HG03354 (cell line): Measurements from ENCODE around the gene KCTD12.
A peak's percentile ranks its signal among the peaks of the same experiment; 100 is the strongest.
"Not testable (repeated sequence)": the region's sequence is repeated elsewhere in the genome, so short reads cannot be mapped to it uniquely, and the experiment has no call there.

ENCODE experiments used
- ATAC-seq: cut with Tn5 transposase; IDR thresholded peaks from one replicate; pipeline ENCODE4 v1.9.1; 2021; ENCODE audit warnings: mild to moderate bottlenecking; ENCODE audit not compliant: unreplicated experiment, poor library complexity, severe bottlenecking

The KCTD12 gene

GRCh38 chr13:76886292-76887075 lies at the start of gene KCTD12:
KCTD12 (minus strand) TSS chr13:76886405; CDS start chr13:76886148, 257 bp downstream.
- peak; percentile 69 for ATAC-seq

DNA sequence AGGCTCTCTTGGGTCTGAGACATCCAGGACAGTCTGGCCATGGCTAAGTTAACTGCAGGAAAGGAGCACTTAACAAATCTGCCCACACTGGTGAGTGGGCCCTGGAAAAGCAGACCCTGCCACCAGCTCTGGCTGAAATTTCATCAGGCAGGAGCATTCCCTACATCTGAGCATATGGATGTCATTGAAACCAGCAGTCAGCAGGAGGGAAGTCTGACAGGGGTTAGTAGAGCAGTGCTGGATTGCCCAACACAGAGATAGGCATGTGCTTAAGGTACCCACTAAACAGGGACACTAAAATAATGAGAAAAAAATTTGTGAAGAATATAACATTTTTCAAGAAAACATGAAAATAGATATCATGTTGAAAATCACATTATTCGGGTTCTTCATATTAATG lies 48.5 kb upstream of the KCTD12 start:
- ATAC-seq: no peak

- ATAC-seq: no peak
Measured at GRCh38 chr13:76932076-76932475, 45.9 kb upstream of the KCTD12 start.

- ATAC-seq: no peak
Measured at GRCh38 chr13:76929851-76930374, 43.7 kb upstream of the KCTD12 start.

GRCh38 chr13:76929320-76929719 lies 43.1 kb upstream of the KCTD12 start:
- ATAC-seq: no peak

- no peak for ATAC-seq
Measured at GRCh38 chr13:76928456-76928855, 42.3 kb upstream of the KCTD12 start.

DNA sequence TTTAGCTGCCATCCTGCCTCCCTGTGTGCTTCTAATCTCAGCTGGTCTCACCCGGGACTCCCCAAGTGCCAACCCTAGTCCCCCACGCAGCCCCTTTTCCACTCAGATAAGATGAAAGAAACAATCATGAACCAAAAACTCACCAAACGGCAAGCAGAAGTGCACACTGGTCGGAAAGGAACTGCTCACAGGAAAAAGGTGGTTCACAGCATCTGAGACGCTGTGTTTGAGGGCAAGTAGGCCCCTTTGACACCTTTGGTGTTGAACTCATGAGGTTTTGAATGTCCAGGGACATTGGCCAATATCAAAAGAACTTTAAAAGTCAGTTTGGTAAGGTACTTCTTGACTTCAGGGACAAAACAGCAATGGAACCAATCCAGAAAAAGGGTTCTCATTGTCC lies 41.8 kb upstream of the KCTD12 start:
- no peak for ATAC-seq

DNA sequence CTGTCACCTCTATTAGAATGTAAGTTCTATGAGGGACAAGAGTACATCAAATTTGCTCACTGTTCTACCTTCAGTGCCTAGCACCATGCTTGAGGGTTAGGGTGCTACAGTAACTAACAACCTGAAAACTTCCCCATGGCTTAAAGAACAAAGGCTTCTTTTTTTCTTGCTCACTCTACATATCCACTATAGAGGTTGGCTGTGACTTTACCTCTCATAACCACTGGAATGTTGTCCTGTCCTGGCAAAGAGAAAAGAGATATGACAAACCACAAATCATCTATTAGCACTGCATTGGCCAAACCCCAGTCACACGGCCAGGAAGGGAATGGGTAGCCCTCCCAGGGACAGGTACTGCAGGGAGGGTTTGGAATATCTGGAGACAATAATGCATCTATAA lies 38.9 kb upstream of the KCTD12 start:
- ATAC-seq: no peak

DNA sequence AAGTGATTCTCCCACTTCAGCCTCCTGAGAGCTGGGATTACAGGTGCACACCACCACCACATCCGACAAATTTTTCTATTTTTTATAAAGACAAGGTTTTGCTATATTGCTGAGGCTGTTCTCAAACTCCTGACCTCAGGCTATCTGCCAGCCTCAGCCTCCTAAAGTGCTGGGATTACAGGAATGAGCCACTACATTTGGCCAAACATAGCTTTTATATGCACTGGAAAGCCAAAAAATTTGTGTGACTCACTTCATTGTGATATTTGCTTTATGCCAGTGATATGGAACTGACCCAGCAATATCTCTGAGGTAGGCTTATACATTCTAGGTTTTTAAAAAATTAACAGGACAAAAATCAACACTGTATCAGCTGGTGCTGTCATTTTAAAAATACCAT lies 35.3 kb upstream of the KCTD12 start:
- ATAC-seq: no peak

DNA sequence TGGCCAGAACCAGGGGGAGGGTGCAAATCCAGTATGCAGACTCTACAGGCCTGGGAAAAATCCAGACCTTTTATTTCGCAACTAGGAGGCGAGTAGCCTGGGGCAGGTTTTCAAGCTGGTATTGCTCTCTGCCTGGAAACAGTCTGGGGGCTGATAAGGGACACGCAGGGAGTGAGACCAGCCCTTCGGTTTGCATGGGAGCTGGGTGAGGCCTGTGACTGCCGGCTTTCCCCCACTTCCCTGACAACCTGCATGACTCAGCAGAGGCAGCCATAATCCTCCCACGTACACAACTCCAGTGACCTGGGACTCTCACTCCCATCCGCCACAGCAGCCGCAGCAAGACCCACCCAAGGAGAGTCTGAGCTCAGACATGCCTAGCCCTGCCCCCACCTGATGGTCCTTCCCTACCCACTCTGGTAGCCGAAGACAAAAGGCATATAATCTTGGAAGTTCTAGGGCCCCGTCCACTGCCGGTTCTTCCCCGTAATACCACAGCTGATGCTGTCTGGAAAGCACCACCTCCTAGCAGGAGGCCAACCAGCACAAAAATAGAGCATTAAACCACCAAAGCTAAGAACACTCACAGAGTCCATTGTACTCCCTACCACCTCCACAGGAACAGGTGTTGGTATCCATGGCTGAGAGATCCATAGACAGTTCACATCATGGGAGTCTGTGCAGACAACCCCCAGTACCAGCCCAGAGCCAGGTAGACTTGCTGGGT lies 31.7 kb upstream of the KCTD12 start:
- not testable (repeated sequence) for ATAC-seq

GRCh38 chr13:76917095-76917494 lies 30.9 kb upstream of the KCTD12 start:
- no peak for ATAC-seq

GRCh38 chr13:76913898-76914297 lies 27.7 kb upstream of the KCTD12 start:
- no peak for ATAC-seq

DNA sequence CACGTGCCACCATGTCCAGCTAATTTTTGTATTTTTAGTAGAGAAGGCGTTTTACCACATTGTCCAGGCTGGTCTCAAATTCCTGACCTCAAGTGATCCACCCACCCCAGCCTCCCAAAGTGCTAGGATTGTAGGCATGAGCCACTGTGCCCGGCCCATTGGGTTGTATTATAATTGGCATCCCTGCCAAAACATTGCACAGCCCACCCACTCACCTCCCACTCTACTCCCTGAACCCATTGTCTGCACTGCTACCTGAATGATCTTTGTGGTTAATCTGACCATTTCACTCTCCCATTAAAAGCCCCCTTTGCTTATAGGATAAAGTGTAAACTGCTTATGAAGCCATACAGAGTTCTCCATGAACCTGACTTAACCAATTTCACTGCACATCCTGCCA lies 26.3 kb upstream of the KCTD12 start:
- no peak for ATAC-seq

DNA sequence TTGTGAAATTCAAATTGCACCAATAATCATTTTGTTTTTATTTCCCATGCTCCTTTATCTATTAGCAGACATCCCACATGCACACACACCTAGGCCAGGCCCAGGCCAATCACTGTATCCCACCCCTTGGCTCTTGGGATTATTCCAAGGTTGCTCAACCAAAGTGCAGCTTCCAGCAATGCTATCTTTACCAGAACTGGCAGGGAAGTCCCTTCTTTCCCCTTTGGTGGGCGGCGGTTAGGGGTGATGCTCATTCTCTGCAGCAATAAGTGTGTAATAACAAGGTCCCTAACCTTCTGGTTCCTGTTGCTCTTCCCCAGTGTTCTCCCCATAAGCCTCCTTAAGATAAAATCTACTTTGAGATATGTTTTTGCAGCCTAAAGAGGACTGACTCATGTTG lies 18.3 kb upstream of the KCTD12 start:
- no peak for ATAC-seq

- ATAC-seq: peak; percentile 99
Measured at GRCh38 chr13:76903544-76904162, 17.4 kb upstream of the KCTD12 start.

- ATAC-seq: not testable (repeated sequence)
Measured at GRCh38 chr13:76899066-76899465, 12.9 kb upstream of the KCTD12 start.

- ATAC-seq: not testable (repeated sequence)
Measured at GRCh38 chr13:76897171-76897570, 11.0 kb upstream of the KCTD12 start.

GRCh38 chr13:76894401-76895110 lies 8.4 kb upstream of the KCTD12 start:
- ATAC-seq: peak; percentile 72

DNA sequence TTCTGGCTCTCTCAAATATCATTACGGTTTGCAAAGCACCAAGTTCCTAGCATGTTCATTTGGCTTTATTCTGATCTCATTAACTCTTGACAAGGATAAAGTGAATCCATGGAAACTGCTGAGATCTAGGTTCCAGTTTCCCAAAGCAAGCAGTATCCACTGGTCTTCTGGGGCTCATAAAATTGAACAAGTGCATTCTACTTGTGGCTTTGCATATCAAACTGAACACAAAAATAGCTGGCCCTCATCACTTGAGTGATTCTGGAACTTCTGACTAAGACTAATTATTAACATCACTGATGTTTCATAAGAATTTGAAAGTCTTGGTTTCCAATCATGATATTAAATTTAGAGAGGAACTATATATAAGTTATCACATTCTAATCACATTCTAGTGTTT lies 6.3 kb upstream of the KCTD12 start:
- peak; percentile 69 for ATAC-seq

- no peak for ATAC-seq
Measured at GRCh38 chr13:76890021-76890420, 3.8 kb upstream of the KCTD12 start.
